Lower leg skin (tissue), 4 donors: ENCODE data around the gene SENP6. TPM values are rescaled to one million over a fixed set of nuclear protein-coding genes. Genes with fewer than 3 reads are reported as not detected.

ENCODE experiments used
- DNase-seq, 2 donors: peaks; one replicate each; pipeline ENCODE4 v3.0.0-alpha.2; 2019; ENCODE audit warnings: low spot score in 2 of 2
- H3K4me3 ChIP-seq: fragments of 200-600 bp; sonication (generic); 2 replicates; pipeline ENCODE4 v1.5.1; 2017; ENCODE audit warnings: mild to moderate bottlenecking, low read depth; ENCODE audit not compliant: poor library complexity, severe bottlenecking
- POLR2A ChIP-seq, 2 donors: fragments of 450-650 bp; IDR thresholded peaks; one replicate each; pipeline ENCODE4 v1.6.1; 2016 to 2017; ENCODE audit warnings: antibody characterized with exemption in 2 of 2, mild to moderate bottlenecking in 1 of 2, moderate library complexity in 1 of 2
- WGBS, 2 donors: methylation state at CpG; one replicate each; pipeline ENCODE4 v1.1.5; 2018; 5-methylcytosine and 5-hydroxymethylcytosine counted together
- intact Hi-C: fragments of 100-400 bp; cut with DNase I; formaldehyde crosslinking; loops from one replicate; pipeline ENCODE4 v1.15.0; 2023; ENCODE audit warnings: low total_unique reads
- total RNA-seq, 4 donors: library from RNA; depleted of rRNA; stranded (reverse); fragments of >200 nt; gene quantifications; one replicate each; pipeline ENCODE4 v1.1.0, GENCODE V29; 2016
- TF ChIP-seq, protein P1 (sequence below), 3 donors: fragments of 450-650 bp; IDR thresholded peaks; one replicate each; pipeline ENCODE4 v1.5.1; 2016; ENCODE audit warnings: antibody characterized with exemption in 3 of 3, mild to moderate bottlenecking in 3 of 3, moderate library complexity in 2 of 3

SENP6 gene
- total RNA-seq, 4 donors from 2014 or later, result 55.4 to 80.0 (median 63.1) TPM

DNA sequence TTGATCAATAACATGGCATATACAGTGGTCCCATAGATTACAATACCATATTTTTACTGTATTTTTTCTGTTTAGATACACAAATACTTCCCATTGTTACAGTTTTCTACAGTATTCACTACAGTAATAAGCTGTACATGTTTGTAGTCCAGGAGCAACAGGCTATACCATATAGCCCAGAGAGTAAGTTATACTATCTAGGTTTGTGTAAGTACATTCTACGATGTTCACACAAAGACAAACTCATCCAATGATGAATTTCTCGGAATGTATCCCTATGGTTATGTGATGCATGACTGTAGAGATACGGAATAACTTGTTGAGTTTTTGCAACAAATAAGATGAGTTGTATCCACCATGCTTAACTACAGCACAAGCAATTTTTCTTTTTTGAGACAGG lies 143.7 kb downstream of the SENP6 start:
- no peak for DNase-seq
- no peak overlapping the region for H3K4me3 ChIP-seq
- intact Hi-C loops, result no loop called here
- TF ChIP-seq, protein P1, sequence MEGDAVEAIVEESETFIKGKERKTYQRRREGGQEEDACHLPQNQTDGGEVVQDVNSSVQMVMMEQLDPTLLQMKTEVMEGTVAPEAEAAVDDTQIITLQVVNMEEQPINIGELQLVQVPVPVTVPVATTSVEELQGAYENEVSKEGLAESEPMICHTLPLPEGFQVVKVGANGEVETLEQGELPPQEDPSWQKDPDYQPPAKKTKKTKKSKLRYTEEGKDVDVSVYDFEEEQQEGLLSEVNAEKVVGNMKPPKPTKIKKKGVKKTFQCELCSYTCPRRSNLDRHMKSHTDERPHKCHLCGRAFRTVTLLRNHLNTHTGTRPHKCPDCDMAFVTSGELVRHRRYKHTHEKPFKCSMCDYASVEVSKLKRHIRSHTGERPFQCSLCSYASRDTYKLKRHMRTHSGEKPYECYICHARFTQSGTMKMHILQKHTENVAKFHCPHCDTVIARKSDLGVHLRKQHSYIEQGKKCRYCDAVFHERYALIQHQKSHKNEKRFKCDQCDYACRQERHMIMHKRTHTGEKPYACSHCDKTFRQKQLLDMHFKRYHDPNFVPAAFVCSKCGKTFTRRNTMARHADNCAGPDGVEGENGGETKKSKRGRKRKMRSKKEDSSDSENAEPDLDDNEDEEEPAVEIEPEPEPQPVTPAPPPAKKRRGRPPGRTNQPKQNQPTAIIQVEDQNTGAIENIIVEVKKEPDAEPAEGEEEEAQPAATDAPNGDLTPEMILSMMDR (IDR thresholded peaks at IDR 0.05), result no peak
- no peak for TF ChIP-seq POLR2A (IDR thresholded peaks at IDR 0.05)
- WGBS, 2 donors, result 90 to 95% methylated on average over 3 of the region's 3 CpGs

- intact Hi-C loops, result no loop called here
- H3K4me3 ChIP-seq, result no peak overlapping the region
- 16 to 19% methylated on average over 2 of the region's 2 CpGs for WGBS, 2 donors
- DNase-seq, result no peak
- TF ChIP-seq, protein P1 (IDR thresholded peaks at IDR 0.05), result no peak
- TF ChIP-seq POLR2A (IDR thresholded peaks at IDR 0.05), result no peak
Observed at GRCh38 chr6:75746221-75746620, 144.5 kb downstream of the SENP6 start.

DNA sequence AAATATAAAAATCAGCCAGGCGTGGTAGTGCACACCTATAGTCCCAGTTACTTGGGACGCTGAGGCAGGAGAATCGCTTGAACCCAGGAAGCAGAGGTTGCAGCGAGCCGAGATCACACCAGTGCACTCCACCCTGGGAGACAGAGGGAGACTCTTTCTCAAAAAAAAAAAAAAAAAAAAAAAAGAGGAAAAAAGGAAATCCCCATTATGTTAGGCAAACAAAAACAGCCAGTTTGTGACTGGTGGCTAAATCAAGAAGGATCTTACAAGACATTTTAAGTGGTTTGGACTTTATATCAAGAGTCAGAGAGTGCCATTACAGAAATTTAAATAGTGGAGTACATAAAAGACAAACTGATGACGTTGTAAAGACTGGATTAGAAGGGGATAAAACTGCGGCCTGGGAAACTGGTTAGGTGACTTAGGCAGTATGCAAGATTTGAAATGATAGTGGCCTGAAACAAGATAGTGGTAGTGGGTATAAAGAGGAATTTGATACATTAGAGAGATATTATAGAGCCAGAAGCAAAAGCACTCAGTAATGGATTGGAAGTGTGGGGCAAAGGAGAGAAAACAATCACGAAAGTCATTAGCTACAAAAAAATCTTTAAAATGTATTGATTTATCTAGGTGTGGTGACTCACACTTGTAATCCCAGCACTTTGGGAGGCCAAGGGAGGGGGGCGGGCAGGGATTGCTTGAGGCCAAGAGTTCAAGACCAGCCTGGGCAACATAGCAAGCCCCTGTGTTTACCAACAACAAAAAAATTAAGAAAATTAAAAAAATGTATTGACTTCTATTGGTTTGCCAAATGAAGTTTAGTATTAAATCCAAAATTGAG lies 145.7 kb downstream of the SENP6 start:
- 77 to 78% methylated on average over 9 of the region's 9 CpGs for WGBS, 2 donors

DNA sequence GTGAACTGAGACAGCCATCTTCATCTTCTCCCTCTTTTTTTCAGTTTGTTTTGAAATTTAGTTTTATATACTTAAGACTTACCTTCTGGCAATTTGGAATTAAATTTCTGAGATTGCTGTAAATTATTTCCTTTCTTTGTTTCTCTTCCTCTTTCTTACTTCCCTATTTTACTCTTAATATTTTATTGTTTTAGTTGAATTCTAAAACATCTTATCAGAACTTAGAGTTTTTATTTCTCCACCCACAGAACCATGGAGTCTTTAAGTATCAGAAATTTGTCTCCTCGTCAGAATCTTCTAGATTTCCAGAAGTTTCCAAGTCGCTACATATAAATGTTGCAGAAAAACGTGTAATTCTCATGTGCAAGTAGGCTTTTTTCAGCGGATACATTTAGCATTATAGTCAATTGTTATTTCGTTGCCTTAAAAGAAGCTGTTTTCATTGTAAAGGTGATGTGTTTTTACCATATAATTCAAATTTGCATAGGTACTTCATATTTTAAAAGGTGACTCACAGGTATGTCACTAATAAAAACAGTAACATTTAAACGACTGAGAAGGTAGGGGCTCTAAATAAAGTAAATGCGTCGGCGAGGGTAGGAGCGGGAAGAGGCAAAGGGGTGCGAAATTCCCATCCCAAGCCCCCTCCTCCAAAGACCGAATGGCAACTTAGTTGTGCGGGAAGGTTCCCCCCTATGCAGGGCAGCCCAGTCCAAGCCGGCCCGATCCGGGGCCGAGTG lies 146.5 kb downstream of the SENP6 start:
- H3K4me3 ChIP-seq, result peak overlapping the region; percentile 99
- WGBS, 2 donors, result 9 to 14% methylated on average over 14 to 17 of the region's 17 CpGs
- intact Hi-C loops, result no loop called here
- TF ChIP-seq POLR2A (IDR thresholded peaks at IDR 0.05), result no peak
- TF ChIP-seq, protein P1 (IDR thresholded peaks at IDR 0.05), result no peak
- no peak for DNase-seq

More for the DNA sequence above, 145.7 kb downstream of the SENP6 start:
- TF ChIP-seq, protein P1 (IDR thresholded peaks at IDR 0.05), result no peak
- intact Hi-C loops, result no loop called here
- DNase-seq, result no peak
- H3K4me3 ChIP-seq, result no peak overlapping the region

DNA sequence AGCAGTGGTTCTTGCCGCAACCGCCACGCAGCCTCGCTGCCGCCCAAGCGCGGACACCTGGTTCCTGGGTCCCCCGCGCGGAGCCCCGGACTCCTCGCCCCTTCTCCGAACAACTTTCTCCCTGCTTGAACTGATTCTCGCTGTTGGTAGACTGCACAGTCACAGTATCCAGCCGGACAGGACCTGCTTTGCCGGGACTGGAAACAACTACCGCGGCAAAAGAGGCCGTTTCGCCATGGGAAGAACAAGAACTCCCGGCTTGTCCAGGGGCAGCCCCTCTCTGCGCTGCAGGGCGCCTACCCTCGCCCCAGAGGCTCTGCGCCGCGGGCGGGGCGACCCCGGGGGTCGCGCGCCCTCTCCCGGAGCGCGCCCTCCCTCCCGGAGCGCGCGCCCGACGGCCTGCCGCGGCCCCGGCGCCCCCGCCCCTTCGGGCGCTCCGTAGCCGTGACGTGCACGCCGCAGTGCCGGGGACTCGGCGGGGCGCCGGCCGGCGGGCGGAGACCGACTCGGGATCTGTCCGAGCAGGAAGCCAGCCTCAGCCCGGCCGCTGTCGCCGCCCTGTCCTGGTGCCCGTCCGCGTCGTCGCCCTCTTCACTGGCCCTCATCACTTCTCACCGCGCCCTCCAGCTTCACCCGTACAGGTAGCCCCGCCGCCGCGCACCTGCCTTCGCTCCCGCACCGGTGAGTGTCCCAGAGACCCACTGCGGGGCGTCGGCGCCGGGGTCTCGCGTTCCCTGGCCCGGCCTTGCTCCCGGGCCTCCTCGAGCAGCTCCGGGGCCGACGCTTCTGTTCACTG lies 147.3 kb downstream of the SENP6 start, which contains the start of gene MYO6:
Gene MYO6 (plus strand): TSS at position 497 of the 796 bp plus-strand sequence. CDS start 68,309 bp downstream, outside the sequence.
- H3K4me3 ChIP-seq, result peak within 1 kb of the TSS; percentile 99
- 0 to 1% methylated on average over 28 to 32 of the region's 97 CpGs for WGBS, 2 donors
- TF ChIP-seq, protein P1 (IDR thresholded peaks at IDR 0.05), result no peak
- TF ChIP-seq POLR2A (IDR thresholded peaks at IDR 0.05), result no peak
- peak; percentile 46 to 94 for DNase-seq
- intact Hi-C loops, result no loop called here
